LNCaP clone FGC (cell line): ENCODE data around the gene IL16.
A peak's percentile ranks its signal among the peaks of the same experiment; 100 is the strongest.

ENCODE experiments used
- DNase-seq: peaks from one replicate; pipeline ENCODE4 v3.0.0-alpha.2; 2011; ENCODE audit warnings: low read depth
- H3K4me3 ChIP-seq: 2 replicates; pipeline ENCODE4 v1.5.1; 2011; ENCODE audit warnings: mild to moderate bottlenecking, low read depth, low read length, control low read depth
- CTCF ChIP-seq: IDR thresholded peaks from 2 replicates; pipeline ENCODE4 v1.5.1; 2012; ENCODE audit warnings: mild to moderate bottlenecking; ENCODE audit not compliant: control insufficient read depth, insufficient read depth; ENCODE audit errors: extremely low read depth

IL16 gene

GRCh38 chr15:81273855-81274254 lies 77.2 kb downstream of the IL16 start:
- no peak for DNase-seq
- TF ChIP-seq CTCF: no peak
- H3K4me3 ChIP-seq: no peak overlapping the region

- no peak for DNase-seq
- no peak overlapping the region for H3K4me3 ChIP-seq
- TF ChIP-seq CTCF: no peak
These were observed 77.6 kb downstream of the IL16 start for GRCh38 chr15:81274255-81274654.

GRCh38 chr15:81274931-81275707 lies 78.4 kb downstream of the IL16 start:
- TF ChIP-seq CTCF: peak; percentile 99
- peak; percentile 78 for DNase-seq
- no peak overlapping the region for H3K4me3 ChIP-seq

- no peak for DNase-seq
- TF ChIP-seq CTCF: no peak
- H3K4me3 ChIP-seq: no peak overlapping the region
These were observed 79.2 kb downstream of the IL16 start for GRCh38 chr15:81275711-81276392.

- no peak for DNase-seq
- H3K4me3 ChIP-seq: no peak overlapping the region
- TF ChIP-seq CTCF: no peak
These were observed 80.3 kb downstream of the IL16 start for GRCh38 chr15:81276967-81277366.

- no peak for DNase-seq
- no peak overlapping the region for H3K4me3 ChIP-seq
- TF ChIP-seq CTCF: no peak
These were observed 81.2 kb downstream of the IL16 start for GRCh38 chr15:81277851-81278250.
